ENCODE results near the gene SLC1A2.

SLC1A2 gene

DNA sequence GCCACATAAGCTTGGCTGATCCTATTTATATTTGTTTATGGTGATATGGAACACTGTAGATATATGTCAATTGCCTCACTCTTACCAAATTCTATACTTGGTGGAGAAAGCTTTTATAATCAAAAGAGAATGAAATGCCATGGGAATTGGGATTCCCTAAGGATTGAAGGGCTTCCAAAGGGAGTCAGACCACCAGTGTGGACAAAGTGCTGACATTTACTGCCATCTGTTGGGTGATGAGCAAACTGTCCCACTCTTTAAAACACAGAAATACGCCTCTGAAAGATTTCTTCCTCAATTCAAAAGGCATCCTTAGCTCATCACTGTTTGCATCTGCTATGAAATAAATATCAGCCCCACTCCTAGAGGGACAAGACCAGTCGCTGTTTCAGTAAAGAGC is 7.1 kb downstream of the SLC1A2 start:
- no peak for DNase-seq

DNA sequence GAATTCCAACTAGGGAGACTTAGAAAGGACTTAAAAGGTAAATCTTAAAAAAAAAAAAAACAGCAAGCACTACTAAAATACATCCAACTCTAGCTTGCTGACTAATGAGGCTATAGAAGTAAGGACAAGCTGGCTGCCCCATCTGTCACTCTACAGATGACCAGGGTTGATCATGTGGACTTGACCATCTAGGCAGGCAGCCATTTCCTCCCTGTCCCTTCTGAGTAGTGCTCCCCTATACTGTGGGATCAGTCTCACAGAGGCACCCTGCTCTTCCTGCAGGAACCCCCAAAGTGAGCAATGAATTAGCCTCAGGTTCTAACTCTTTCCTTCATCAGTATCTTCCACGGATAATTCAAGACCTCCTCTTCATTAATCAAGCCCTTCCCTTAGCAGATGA is 12.3 kb downstream of the SLC1A2 start:
- DNase-seq = no peak

DNA sequence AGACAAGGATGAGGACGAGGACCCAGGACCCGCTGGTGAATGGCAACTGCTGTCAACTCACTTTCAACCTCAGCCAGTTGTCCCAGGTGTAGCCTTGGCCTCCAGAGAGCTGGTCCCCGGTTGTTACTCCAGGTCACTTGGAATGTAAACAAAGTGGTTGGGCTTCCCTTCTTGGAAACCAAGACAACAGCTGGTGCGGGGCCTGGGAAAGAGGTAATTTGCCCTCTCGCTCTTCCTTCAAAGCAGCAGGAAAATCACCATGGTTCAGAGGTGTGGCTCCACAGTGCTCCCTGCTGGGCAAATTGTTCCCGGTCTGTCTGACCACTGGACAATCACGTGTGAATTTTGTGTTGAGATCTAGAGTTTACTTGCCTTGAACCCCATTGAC is 15.0 kb downstream of the SLC1A2 start:
- DNase-seq = no peak

DNA sequence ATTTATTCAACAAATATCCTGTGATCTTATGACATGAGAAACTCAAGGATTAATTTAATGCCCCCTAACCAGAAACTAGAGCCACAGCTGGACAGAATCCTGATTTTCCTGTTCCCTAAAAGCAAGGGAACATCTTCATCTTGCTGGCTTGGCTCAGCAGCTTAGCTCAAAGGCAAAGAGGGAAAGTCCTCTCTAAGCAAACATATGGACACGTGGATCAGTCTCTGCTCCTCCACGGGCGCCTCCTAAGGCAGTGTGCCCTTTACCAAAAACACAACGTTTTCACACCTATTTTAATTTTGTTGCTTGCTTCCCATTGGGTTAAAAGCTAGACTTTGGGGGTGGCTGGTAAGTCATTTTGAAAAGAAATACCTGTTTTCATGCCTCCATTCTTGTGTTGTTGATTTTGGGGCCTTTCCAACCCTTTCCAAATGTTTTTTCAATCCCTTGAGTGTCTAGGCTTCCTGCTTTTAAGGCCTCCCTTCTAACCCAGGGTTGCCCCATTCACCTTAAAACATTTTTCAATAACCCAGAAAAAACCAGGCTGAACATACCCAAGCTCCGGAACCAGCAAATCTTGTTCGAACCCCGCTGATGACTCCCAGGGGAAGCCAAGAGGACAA is 15.5 kb downstream of the SLC1A2 start:
- no peak for DNase-seq

DNA sequence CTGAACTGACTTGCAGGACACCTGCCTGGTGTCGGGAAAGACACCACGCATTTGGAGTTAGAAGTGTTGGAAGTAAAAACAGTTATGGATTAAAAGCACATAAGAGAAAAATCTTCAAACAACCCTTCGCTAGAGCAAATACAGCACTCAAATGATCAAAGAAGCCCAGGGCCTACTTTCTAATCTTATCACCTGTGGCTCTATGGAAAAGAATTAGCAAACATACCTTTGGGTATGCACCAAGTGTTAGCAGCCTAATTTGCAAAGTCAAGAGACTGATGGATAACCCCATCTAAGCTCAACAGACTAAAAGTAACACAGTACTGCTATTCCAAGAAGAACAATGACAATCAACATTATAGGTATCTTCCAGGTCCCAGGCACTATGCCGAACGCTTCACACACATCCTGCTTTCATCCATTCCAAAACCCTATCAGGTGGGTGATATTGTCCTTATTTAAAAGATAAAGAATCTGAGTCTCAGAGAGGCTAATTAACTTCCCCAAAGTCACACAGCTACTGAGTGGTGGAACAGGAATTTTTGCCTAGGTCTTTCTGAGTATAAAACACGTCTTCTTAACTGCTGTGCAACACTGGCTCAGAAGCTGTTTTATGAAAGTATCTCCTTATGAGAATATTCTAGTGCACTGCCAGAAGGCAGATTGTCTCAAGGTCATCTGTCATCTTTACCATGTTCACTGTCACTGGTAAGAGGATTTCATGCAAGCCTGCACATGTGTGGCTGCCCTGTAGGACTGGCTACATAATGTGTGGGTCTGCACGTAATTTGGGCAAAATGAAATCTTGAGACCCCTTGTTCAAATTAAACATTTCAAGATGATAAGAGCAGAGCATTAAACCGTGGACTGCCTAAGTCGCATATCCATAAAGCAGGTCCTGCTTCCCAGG is 16.4 kb downstream of the SLC1A2 start:
- no peak for DNase-seq

DNA sequence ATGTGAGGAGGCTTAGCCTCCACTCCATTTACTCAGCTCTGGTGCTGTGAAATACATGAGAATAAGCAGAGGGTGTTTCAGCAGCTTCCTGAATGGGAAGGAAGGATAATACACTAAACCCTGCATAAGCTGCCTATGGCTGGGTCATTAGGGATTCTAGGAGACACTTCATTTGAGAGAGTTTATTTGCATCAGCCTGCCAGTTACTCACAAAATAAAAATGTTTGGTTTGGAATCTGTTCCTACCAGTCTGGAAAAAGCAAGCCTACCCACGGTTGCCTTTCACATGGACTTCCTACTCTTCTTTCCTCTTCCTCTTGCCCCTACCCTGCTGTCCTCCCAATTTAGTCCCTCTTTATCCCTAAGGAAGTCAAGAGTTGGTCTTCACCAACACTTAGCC is 20.5 kb downstream of the SLC1A2 start:
- no peak for DNase-seq

DNA sequence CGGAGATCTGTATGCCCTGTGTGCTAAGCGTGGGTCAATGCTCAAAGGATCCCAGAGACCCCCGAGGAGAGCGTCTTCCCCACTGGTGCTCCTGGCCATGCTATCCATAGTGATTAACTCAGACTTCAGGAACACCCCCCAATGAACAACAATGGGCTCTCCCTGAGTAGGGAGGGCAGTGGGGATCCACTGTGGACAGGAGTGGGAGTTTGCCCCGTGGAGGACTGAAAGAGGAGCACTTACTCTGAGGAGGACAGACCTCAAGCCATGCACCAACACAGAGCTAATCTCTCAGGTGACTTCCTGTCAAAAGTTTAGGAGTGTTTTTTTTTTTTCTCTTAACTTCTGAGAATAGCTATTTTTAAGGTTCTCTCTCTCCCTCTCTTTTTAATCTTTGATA is 24.4 kb downstream of the SLC1A2 start:
- DNase-seq = no peak

DNA sequence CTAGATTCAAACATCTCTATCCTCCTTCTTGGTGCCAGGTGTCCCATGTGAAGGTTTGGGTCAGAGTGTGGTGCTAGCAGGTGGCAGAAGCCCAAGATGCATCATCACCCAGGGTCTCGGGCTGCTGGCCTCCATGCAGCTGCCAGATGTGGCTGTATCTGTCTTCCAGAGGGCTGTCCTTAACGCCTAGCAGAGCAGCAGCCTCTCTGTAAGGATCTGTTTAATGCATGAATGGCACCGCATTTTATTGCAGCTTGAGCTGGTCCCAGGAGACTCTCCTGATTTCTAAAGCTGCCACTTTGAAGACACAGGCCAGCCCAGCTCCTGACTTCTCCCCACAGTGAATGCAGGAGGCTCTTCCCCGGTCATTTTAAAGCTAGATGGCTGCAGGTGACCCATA is 26.3 kb downstream of the SLC1A2 start:
- DNase-seq = no peak

DNA sequence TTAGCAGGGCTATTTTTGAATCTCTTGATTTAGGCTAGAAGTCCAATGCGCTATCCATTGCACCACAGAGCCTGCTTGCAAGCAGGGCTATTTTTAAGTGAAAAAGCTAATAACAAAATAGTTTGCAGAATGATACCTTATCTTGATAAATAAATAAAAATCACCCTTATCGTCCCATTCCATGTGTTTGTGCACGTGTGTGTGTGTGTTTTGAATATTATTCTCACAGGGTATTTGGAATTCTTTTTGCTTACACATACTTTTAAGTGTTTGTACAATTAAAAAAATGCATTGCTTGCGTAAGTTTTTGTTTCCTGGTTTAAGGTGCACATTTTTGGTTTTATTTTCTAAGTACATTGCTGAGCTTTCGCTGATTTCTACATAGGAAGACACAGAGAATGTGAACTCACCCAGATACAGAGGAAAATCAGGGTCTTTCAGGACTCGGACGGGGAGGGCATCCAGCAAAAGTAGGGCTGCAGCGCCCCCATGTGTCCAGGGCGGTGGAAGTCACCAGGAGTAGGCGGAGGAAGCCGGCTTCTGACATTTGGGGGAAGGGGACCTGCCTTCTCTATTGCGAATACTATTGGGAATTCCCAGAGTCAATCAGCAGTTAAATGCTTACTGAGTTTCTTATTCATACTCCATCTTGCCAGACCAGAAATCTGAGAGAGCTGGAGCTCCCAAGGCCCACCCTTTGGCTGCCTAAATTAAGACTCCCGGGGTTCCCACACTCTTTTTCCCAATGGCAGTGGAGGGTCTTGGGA is 27.3 kb downstream of the SLC1A2 start:
- DNase-seq = no peak

DNA sequence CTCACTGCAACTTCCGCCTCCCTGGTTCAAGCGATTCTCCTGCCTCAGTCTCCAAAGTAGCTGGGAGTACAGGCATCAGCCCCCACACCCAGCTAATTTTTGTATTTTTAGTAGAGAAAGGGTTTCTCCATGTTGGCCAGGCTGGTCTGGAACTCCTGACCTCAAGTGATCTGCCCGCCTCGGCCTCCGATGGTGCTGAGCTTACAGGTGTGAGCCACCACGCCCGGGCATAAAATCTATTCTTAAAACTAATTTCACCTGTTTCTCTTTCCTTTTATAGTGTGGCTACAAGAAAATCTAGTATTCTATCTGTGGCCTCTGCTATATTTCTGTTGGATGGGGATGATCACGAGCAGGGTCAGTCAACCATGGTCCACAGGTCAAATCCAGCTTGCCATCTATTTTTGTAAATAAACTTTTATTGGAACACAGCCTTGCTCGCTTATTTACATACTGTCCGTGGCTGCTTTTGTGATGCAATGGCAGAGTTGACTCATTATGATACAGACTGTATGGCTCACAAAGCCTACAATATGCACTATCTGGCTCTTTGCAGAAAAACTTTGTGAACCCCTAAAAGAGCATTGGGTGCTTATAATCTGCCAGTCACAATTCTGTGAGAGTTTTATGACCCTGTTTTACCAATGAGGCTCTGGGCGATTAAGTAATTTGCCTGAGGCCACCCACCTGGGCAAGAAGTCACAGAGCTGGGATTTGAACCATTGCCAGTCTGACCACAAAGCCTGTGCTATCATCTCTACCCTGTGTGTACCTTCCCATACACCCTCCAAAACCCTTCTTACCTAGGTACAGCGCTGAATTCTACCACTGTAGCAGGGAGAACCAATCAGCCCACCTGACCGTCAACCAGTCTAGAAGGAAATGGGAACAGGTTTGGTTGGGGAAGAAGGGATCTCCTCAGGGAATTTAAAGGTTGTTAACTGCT is 28.3 kb downstream of the SLC1A2 start:
- no peak for DNase-seq

DNA sequence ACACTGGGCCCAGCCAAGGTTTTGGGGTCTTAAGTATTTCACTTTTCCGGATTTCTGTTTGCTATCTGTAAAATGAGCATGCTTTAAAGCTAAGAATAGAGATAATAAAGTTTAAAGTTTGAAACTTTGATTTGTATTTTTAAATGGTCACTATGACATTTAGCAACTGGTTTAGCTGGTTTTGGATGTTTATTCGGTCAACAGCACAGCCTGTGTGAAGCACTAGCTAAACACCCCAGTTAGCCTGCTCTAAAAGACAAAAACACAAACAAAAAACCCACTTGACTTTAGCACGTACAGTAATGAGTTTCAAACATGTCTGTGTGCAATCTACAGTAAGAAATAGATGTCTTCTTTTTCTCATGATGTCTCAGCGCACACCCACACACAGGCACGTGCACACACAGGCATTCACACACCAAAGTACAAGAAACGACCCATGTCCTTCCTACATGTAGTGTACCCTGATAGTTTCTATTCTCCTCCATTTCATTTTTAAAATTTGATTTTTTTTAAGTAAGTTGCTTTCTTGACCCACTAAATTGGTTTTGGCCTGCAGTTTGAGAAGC is 29.4 kb downstream of the SLC1A2 start:
- no peak for DNase-seq

DNA sequence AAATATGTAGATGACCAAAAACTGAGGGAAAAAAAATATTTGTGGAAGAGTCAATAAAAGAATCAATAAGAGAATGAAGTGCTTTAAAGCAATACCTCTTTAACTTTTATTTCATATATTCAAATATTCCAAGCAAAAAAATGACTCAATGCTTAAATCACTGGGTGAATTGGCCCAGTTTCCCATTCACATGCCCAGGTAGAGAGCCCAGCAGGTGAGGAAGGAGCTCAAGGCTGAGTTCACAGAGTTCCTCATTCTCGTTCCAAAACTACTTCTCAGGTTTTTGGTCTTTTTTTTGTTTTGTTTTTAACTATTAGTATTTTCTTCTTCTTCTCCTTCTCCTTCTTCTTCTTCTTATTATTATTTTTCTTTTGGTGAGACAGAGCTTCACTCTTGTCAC is 30.2 kb downstream of the SLC1A2 start:
- no peak for DNase-seq

DNA sequence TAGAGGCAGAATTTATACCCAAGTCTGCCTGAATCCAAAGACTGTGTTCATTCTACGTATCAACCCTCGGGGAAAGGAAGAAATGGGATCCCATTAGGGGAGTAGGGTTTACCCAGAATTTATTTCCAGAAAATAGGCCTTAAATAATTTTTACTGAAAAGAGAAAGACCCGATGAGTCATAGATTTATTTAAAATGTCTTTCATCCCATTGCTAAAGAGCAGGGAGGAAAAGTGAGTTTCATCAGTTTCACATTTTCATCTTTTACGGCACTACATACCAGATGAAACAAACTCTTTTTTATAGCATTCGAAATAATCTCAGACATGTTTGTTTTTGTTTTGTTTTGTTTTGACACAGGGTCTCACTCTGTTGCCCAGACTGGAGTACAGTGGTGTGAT is 31.3 kb downstream of the SLC1A2 start:
- no peak for DNase-seq

DNA sequence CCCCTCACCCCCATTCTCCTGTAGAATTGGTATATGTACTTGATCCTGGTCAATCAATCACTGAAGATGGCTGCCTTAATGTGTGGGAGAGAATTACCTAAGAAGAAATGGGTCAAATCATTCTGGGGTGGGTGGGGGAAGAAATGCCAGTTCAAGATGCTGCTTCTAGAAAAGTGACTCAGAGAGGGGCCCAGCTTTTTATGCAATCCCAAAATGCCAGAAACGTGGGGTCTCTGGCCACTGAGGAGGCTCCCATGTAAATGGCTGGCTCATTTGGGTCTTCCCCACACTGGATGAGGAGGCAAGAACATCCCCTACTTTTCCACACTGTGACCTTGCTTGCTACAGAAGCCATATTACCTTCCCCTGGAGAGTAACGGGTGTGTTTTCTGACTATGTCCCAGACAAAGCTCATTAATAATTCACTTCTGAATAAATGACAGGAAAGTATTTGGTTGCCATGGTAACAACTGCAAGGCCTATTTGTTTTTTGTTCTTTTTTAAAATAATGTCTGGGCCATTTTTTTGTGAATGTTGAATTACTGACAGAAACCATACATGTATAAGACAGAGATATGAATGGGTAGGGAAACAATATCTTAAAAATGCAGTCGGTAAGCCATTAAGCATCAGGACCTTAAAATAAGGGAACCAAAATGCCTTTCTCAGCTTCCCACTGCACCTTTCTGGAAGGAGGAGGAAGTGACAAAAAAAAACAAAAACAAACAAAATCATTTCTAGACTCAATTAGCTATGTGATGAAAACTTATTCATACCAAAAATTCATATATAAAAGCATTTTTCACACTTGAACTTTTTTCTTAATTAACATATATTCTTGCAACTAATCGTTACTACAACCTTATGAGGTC is 32.0 kb downstream of the SLC1A2 start:
- no peak for DNase-seq

DNA sequence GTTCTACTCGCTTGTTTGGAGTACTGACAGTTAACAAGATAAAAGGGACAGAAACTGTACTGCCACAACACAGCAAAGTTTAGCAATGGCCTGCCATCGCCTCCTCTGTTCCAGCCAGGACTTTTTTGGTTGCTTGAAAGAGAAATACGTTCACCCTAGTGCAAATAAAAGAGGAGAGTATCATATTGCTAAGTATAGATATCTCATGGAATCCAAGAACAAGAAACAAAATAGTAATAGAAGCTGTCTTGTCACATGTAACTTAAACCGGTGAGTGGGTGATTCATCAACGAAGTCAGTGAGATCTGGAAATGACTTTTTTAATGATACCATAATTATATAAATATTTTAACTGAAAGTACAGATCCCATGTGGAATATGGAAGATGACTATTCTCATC is 35.4 kb downstream of the SLC1A2 start:
- no peak for DNase-seq

DNA sequence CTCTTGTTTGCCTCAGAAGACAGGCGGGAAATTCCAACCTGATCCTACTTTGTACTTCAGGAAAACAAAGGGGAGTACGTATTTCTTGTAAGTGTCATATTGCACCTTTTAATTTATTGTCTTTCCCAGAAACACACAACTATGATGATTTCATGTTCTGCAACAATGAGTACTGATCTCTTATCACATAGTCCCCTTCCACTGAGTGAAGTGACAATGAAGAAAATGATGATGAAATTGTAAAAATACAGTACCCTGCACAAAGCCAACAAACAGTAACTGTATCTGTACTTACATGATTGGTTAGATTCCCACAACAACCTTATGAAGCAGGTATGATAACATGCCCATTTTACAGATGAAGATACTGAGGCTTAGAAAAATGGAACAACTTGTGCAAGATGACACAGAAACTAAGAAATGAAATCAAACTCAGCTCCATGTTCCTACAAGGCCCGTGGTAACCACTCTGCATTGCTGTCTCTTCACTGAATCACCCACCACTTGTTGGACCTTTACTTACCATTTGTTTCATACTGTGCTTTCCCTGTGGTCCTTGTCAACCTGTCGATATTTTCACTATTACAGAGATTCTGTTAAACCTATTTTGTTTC is 37.5 kb downstream of the SLC1A2 start:
- no peak for DNase-seq

DNA sequence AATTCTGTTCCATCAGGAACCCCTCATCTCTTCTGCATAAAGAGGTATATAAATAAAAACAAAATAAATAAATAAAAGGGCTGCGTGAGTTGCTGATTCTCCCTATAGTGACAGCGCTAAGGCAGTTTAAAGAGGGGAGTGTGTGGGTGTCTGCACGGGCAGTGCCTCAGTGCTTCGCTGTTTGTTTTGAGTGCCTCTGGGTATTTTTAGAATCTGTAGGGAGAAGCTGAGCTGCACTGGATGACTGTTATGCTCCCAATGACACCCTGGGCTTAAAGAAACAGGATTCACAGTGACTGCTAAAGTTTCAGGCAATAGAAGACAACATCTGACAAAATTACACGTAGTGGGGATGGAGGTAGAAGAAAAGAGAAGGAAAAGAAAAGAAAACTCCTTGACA is 38.8 kb downstream of the SLC1A2 start:
- no peak for DNase-seq

DNA sequence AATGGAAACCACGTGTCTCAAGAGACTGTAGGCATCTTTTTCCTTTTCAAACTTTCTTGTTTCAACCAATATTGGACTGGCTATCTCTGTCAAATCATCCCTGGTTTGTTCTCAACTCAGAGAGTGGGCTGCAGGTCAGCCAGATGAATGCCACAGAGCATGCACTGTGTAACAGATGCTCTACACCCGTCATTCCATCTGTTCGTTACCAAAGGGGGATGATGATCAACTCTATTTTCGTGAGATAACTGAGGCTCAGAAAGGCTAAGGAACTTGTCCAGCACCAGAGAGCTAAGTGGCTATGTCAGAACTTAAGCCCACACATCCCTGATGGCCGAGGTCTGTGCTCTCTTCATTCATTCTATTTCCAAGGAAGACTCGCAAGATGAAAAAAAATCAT is 42.1 kb downstream of the SLC1A2 start:
- no peak for DNase-seq

DNA sequence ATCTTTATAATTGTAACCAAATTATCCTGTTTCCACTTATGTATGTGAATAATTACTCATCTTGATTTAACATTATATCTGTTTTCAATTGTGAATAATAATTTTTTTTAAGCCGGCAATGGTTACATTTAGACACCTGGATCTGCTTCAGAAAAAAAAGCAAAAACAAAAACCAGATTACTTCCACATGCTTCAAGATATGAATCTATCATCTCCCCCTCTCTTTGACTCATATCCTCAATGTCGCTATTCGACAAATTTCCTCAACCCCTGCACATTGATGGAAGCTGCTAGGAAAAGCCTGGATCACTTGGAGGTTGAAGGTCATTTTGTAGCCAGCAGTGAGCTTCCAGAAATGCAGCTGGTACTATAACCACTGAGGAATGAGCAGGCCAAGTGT is 42.7 kb downstream of the SLC1A2 start:
- no peak for DNase-seq

DNA sequence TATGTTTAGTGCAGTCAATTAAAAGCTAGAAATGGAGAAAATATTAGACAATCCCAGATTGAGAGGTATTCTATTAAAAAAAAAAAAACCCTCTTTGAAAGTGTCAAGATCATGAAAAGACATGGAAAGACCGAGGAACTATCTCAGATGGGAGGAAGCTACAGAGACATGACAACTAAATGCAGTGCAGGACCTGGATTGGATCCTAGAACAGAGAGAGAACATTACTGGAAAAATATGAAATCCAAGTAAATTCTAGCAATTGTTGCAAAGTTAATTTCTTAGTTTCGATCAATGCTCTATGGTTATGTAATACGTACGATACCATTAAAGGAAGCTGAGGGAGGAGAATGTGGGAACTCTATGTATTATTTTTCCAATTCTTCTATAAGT is 43.2 kb downstream of the SLC1A2 start:
- no peak for DNase-seq
